B cell (primary cell): ENCODE results near the gene YTHDC2.

Source experiments
- EZH2 ChIP-seq: IDR thresholded peaks from 2 replicates; pipeline ENCODE4 v1.6.1; 2012; ENCODE audit warnings: borderline replicate concordance, low read depth, mild to moderate bottlenecking, moderate library complexity, low read length; ENCODE audit not compliant: insufficient read depth, poor library complexity, severe bottlenecking
- TF ChIP-seq, protein P1 (sequence below): fragments of 200-600 bp; IDR thresholded peaks from one replicate; pipeline ENCODE4 v1.8.0; 2022; ENCODE audit warnings: antibody characterized with exemption, mild to moderate bottlenecking

DNA sequence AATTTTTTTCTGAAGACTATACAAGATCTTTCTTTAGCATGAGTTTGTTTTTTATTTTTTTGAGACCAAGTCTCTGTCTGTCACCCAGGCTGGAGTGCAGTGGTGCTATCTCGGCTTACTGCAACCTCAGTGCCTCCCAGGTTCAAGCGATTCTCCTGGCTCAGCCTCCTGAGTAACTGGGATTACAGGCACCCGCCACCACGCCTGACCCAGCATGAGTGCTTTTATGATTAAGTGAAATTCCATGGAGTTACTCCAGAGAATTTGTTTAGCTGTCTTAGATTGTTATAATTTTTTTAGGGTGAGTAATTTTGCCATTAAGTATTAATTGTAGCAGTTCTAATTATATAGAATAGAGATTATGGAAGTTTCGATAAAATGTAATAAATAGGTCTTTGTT, 14.3 kb downstream of the YTHDC2 start:
- TF ChIP-seq, protein P1, sequence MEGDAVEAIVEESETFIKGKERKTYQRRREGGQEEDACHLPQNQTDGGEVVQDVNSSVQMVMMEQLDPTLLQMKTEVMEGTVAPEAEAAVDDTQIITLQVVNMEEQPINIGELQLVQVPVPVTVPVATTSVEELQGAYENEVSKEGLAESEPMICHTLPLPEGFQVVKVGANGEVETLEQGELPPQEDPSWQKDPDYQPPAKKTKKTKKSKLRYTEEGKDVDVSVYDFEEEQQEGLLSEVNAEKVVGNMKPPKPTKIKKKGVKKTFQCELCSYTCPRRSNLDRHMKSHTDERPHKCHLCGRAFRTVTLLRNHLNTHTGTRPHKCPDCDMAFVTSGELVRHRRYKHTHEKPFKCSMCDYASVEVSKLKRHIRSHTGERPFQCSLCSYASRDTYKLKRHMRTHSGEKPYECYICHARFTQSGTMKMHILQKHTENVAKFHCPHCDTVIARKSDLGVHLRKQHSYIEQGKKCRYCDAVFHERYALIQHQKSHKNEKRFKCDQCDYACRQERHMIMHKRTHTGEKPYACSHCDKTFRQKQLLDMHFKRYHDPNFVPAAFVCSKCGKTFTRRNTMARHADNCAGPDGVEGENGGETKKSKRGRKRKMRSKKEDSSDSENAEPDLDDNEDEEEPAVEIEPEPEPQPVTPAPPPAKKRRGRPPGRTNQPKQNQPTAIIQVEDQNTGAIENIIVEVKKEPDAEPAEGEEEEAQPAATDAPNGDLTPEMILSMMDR: no peak
- no peak for TF ChIP-seq EZH2
